Ecto neural progenitor cell (in vitro differentiated cells): Measurements from ENCODE around the gene GRIK2.

Source experiments
- DNase-seq: peaks from one replicate; pipeline ENCODE4 v3.0.0-alpha.2; 2018; ENCODE audit warnings: low spot score

Gene GRIK2

DNA sequence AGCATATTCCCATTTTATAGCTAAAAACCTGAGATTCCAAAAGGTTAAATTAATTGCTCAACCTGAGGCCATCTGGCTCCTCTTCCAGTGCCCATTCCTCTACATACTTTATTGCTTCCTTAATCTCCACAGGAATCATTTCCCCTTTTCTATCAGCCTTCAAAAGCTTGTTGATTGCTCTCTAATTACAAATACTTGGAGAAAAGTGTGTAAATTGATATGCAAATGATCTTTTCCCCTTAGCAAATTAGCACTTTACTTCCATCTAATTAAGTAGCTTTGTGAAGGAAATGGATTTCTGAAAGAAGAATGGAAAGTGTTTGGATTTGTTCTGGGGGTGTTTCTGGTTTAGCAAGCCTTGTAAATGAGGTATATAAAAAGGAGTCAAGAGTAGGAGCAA is 323.3 kb downstream of the GRIK2 start:
- DNase-seq: no peak

GRCh38 chr6:101719521-101719920 is 326.0 kb downstream of the GRIK2 start:
- DNase-seq: no peak

DNA sequence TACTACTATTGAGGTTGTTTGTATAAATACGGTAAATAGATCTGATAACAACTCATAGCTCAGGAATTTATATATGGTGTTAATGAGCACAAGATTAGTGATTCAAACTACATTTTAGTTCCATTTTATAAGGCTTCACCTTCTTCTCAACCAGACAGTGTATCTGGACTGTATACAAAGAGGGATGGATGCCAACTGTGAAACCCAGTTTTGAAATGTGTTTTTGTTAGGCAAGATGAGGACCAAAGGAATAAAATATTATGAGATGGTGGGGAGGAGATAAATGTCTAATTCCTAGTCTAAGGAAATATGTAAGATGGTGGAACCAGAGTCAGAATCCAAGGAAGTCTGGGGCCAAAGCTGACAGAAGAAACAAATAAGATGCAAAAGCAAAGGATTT is 329.0 kb downstream of the GRIK2 start:
- DNase-seq: no peak

GRCh38 chr6:101722991-101723579 is 329.6 kb downstream of the GRIK2 start:
- no peak for DNase-seq

GRCh38 chr6:101728388-101728787 is 334.9 kb downstream of the GRIK2 start:
- no peak for DNase-seq

DNA sequence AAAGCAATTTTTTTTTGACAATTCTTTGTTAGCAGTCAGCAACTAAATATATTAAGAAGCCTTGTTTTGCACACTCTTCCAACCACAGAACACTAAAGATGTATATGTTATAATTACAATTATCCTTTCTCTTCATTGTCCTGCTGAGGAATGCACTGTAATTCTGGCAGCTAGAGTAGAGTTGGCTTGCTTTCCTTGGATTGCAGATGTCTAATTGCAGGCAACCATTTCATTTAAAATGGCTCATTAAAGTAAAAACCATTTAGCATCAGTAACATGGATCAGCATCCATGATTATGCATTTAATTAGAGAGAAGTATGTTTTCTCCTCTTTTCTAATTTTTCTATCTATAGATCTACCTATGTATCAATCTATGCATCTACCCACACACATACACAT is 335.4 kb downstream of the GRIK2 start:
- no peak for DNase-seq

- no peak for DNase-seq
Measured at GRCh38 chr6:101730954-101731353, 337.4 kb downstream of the GRIK2 start.

DNA sequence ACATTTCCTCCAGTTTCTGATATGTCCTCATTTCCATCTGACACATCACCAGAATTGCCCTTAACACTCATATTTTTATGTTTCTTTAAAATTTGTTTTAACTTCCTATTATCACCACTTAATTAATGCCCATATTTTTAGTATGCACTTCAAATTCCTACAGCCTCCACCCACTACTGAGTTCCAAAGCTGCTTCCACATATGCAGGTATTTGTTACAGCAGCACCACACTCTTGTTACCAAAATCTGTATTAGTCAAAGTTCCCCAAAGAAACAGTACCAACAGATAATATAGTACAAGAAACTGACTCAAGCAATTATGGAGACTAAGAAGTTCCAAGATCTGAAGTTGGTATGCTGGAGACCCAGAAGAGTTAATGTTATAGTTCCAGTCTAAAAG is 340.4 kb downstream of the GRIK2 start:
- DNase-seq: no peak

GRCh38 chr6:101738481-101738880 is 345.0 kb downstream of the GRIK2 start:
- no peak for DNase-seq

GRCh38 chr6:101740631-101741030 is 347.1 kb downstream of the GRIK2 start:
- DNase-seq: no peak

GRCh38 chr6:101741474-101742171 is 348.1 kb downstream of the GRIK2 start:
- DNase-seq: no peak

DNA sequence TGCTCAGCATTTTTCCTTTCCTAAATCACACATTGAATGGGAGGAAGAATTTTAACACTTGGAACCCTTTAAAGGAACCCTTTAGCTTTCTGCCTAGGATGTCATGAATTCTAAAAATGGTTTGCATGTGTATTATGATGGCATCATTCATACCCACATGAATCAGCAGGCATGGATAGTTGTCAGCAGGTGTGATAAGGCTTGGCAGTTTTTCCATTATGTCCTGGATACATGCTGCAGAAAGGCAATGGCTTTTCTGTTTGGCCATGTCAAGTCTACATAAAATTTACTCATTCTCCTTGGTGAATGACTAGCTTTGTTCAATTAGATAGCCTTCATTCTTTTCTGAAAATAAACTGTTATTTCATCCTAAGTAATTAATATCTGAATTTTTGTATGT is 353.7 kb downstream of the GRIK2 start:
- DNase-seq: no peak

- no peak for DNase-seq
Measured at GRCh38 chr6:101747716-101748115, 354.2 kb downstream of the GRIK2 start.

DNA sequence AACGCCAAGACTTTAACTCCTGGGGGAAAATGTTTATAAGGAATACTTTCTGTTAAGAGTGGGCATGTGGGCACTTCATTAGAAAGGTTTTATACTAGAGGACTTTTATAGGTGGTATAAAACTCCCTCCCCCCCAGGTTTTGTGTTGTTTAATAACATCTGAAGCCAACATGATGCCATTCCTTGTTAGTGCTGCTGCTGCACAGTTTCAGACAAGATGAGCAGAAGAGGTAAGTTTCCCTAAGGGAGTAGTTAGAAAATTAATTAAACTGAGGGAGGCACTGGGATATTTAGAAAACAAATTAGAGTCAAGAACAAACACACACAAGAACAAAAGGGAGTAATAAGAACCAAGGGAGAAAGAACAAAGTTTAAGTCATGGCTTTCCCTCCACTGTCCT is 362.4 kb downstream of the GRIK2 start:
- no peak for DNase-seq

- DNase-seq: no peak
Measured at GRCh38 chr6:101758368-101758767, 364.9 kb downstream of the GRIK2 start.

- no peak for DNase-seq
Measured at GRCh38 chr6:101760843-101761621, 367.5 kb downstream of the GRIK2 start.

DNA sequence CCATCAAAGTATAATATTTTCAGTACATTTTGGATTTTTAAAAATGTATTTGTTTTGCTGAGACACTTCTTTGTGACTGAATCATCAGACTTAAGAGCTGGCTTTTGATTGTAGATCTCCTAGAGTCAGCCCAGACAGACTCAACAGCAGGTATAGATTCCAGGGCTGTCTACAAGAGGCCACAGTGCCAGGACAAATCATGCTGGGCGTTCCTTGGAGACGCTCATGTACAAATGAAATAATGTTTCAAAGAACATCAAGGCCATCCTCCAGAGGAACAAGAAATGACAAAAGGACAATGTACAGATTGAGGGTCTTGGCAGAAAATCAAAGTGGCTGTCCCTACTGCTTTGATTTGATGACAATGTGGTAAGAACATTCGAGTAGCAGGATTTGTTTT is 369.3 kb downstream of the GRIK2 start:
- DNase-seq: no peak

- no peak for DNase-seq
Measured at GRCh38 chr6:101765281-101765680, 371.8 kb downstream of the GRIK2 start.

DNA sequence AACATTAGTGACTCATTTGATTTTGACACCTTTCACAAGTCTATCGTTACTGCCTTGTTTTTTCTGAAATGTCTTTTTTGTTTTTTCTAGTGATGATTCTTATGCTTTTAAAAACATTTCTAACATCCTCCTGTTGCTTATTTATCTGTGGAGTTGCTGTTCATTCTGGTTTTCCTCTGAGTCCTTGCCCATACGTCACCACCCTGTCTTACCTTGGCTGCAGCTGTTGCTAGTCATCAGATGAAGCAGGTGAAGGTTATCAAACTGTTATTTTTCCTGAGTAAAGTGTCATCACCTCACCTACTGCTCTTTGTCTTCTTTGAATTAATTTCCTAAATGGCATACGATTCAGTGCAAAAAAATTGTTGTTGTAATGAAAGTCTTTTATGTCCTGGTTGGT is 376.6 kb downstream of the GRIK2 start:
- no peak for DNase-seq

DNA sequence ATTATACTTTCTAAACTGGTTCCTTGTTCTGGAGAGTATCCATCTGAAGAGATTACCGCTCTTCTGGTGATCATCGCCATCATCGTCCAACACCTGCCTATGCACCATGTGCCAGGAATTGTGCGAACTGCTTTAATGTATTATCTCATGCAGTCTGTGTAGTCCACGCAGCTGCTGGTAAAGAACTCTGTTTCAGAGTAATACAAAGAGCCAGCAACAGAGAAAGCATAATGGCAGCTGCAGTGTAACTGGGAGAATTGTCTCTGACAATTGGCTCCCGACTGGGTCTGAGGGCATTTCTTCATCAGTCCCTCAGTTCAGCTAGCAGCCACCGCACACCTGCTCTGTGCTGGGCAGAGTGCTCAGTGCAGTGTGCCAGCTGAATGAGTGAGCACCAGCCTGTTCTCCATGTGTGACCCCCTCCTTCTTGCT is 383.4 kb downstream of the GRIK2 start:
- DNase-seq: no peak

DNA sequence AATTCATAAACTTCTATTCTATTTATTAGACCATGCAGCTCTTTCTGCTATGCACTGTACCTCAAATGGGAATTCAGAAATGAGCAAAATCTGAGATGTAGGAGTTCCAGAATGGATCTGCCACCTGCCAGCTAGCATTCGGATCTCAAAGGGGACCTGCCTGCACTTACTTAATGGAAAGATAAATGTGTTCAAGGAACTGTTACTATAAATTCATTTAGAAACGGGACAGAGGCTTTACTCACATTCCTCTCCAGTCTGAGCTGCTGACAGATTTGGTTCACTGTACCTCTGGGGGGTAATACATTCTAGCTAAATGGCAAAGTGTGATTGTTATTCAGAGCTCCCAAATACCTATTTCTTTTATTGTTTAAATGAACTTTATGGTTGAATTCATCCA is 384.1 kb downstream of the GRIK2 start:
- no peak for DNase-seq

DNA sequence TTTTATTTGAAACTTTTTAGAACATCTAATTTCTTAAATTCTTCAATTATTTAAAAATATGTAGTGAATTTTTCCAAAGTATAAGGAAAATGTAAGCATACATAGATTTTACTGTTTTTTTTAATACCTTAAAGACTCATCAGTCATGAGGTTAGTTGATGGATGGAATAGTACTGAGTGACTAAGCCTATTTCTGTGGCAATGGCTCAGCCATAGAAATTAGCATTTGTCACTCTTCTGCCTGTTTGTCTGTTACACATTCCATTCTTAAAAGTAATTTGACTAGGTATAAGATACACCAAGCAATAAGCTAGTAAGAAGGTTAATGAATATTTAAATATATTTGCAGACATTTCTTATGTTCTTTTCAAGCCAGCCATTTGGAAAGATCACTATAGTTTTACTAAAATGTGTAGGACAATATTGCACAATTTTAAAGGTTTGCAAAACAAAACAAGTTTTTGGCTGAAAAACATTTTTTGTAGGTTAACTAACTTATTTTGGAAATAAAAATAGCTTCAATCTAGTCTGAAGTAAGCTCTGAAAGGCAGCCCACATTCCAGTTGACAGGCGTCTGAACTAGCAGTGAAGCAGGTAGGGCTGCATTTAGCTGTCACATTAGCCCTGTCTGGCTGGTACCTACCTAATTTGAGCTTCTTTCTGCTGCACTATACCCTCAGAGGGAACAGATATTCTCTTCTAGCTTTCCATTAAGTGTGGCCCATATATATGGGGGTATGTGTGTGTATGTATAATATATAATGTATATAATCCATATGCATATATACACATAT is 385.7 kb downstream of the GRIK2 start:
- no peak for DNase-seq

DNA sequence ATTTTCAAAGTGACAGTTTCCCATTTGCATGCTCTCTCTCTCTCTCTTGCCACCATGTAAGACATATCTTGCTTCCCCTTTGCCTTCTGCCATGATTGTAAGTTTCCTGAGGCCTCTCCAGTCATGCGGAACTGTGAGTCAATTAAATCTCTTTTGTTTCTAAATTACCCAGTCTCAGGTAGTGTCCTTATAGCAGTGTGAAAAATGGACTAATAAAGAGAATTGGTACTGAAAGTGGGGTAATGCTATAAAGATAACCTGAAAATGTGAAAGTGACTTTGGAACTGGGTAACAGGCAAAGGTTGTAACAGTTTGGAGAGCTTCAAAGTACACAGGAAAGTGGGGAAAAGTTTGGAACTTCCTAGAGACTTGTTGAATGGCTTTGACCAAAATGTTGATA is 389.8 kb downstream of the GRIK2 start:
- DNase-seq: no peak
